HL-60 (cell line): ENCODE results near the gene CENPN.

ENCODE experiments used
- DNase-seq, 2 experiments: peaks; one replicate each; pipeline ENCODE4 v3.0.0-alpha.2; 2010 to 2020; ENCODE audit warnings: low read depth in 1 of 2, low spot score in 1 of 2
- H3K27ac ChIP-seq: fragments of 250-450 bp; sonication (Bioruptor Pico); replicated peaks from 2 replicates; pipeline ENCODE4 v1.5.1; 2020; ENCODE audit warnings: mild to moderate bottlenecking, moderate library complexity
- H3K27me3 ChIP-seq: fragments of 250-450 bp; sonication (Bioruptor Pico); 2 replicates; pipeline ENCODE4 v1.5.1; 2021; ENCODE audit warnings: mild to moderate bottlenecking, moderate library complexity; ENCODE audit not compliant: insufficient read depth, poor library complexity, severe bottlenecking
- H3K4me3 ChIP-seq: replicated peaks from 2 replicates; pipeline ENCODE4 v1.5.1; 2011; ENCODE audit warnings: mild to moderate bottlenecking, control low read depth, low read length; ENCODE audit not compliant: insufficient read depth
- CTCF ChIP-seq: IDR thresholded peaks from one replicate; pipeline ENCODE4 v1.5.1; 2011; ENCODE audit warnings: low read length, control low read depth, inconsistent platforms; ENCODE audit not compliant: insufficient read depth
- GABPA ChIP-seq: IDR thresholded peaks from 2 replicates; pipeline ENCODE4 v1.6.1; 2012; ENCODE audit warnings: low read depth
- POLR2AphosphoS5 ChIP-seq: IDR thresholded peaks from 2 replicates; pipeline ENCODE4 v1.6.1; 2012; ENCODE audit warnings: low read depth
- REST ChIP-seq: IDR thresholded peaks from 2 replicates; pipeline ENCODE4 v1.6.1; 2012; ENCODE audit warnings: low read depth; ENCODE audit not compliant: insufficient replicate concordance
- SPI1 ChIP-seq: IDR thresholded peaks from 2 replicates; pipeline ENCODE4 v1.6.1; 2012; ENCODE audit warnings: low read depth, mild to moderate bottlenecking, borderline replicate concordance

Gene CENPN

GRCh38 chr16:81076566-81077075 lies 69.6 kb downstream of the CENPN start:
- Histone ChIP-seq H3K27ac (peak overlapping the region; percentile 80), H3K4me3 (peak overlapping the region; percentile 88), H3K27me3 (no peaks in the 10 kb centered on the region)
- TF ChIP-seq CTCF = no peak
- TF ChIP-seq POLR2AphosphoS5 = no peak
- TF ChIP-seq GABPA = no peak
- TF ChIP-seq SPI1 = no peak
- TF ChIP-seq REST = no peak
- DNase-seq = peak; percentile 60 to 88

DNA sequence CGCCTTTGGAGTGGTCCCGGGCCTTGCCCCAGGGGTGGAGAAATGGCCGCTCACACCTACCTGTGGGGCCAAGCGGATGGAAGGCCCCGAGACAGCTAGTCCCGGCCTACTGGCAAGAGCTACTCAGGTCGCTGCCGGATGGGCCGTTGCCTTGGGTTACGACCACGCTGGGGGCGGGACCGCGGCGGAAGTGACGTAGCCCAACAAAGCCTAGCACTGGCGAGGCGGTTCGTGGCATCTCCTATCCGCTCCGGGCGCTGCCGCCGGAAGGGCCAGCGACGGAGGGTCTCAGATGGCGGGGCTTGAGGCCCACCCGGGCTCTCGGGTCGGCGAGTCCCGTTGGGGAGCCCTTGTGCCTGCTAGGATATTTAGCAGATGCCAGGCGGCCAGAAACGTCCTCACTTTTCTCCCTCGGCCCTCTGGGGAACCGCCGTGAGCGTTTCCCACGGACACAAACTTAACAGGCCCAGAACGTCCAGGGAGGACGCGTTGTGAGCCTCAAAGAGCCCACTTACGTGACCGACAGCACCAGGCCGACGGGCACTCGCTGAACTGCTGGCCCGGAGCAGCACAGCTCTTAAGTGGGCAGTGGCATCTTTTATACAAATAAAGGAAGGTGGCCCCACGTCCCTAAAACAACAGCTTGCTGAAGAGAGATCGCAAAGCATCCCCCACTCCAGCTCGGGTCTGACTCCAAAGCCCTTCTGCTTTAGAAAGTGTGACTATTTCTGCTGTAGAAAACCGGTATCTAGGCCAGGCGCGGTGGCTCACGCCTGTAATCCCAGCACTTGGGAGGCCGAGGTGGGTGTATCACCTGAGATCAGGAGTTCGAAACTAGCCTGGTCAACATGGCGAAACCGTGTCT lies 70.3 kb downstream of the CENPN start, which contains the start of gene C16orf46:
Gene C16orf46 (minus strand): TSS at position 163 of the 865 bp plus-strand sequence. CDS start 13,283 bp downstream, outside the sequence.
- DNase-seq = peak; percentile 79 to 98
- Histone ChIP-seq H3K27me3 (no peaks in the 10 kb centered on the region), H3K4me3 (peak within 1 kb of the TSS; percentile 88), H3K27ac (peak within 1 kb of the TSS; percentile 80)
- no peak for TF ChIP-seq SPI1
- no peak for TF ChIP-seq CTCF
- TF ChIP-seq GABPA = peak; percentile 87
- no peak for TF ChIP-seq REST
- peak; percentile 49; the same call in 1 of the 2 replicates for TF ChIP-seq POLR2AphosphoS5

DNA sequence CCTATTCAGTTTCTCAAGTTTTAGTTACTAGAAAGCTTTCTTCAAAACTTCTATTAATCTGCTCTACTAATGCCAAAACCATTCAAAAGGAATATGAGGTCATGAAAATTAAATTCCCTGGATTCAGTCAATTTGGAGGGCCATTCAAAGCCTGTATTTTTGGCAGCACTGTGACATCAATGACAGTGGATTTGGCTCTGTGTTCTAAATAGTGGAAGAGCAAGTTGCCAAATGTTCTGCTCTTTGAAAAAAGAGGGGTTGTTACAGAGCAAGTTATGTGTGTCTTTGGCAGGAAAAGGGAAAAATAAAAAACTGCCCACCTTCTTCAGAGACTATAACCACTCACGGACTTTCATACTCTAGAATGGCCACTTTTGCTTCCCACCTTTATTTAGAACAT lies 73.2 kb downstream of the CENPN start:
- TF ChIP-seq CTCF (no peak), POLR2AphosphoS5 (no peak), SPI1 (no peak), GABPA (no peak), REST (no peak)
- no peak for DNase-seq

More for the DNA sequence above, 73.2 kb downstream of the CENPN start:
- H3K4me3 ChIP-seq = no peak overlapping the region
- no peaks in the 10 kb centered on the region for H3K27me3 ChIP-seq
- no peak overlapping the region for H3K27ac ChIP-seq
